Activated naive CD4-positive, alpha-beta T cell treated with anti-CD3 and anti-CD28 coated beads, Interleukin-2, amount 50 U/mL, for 16 hours (primary cell): ENCODE results near the gene KRTAP6-1.

Experiments used
- DNase-seq: peaks from one replicate; pipeline ENCODE4 v3.0.0-alpha.2; 2020

Gene KRTAP6-1

GRCh38 chr21:30567617-30568016 lies 46.1 kb downstream of the KRTAP6-1 start:
- DNase-seq: no peak

GRCh38 chr21:30563630-30564029 lies 50.1 kb downstream of the KRTAP6-1 start:
- DNase-seq: no peak
